Hepatocyte (in vitro differentiated cells): ENCODE data around the gene RPS3A.
"Not testable (repeated sequence)": the region's sequence is repeated elsewhere in the genome, so short reads cannot be mapped to it uniquely, and the experiment has no call there.

Source experiments
- EZH2 ChIP-seq: fragments of 200-600 bp; sonication (generic); IDR thresholded peaks from 2 replicates; pipeline ENCODE4 v1.6.1; 2016; ENCODE audit warnings: antibody characterized with exemption, mild to moderate bottlenecking, borderline replicate concordance
- EZH2phosphoT487 ChIP-seq: fragments of 200-600 bp; sonication (generic); IDR thresholded peaks from one replicate; pipeline ENCODE4 v1.6.1; 2018; ENCODE audit warnings: antibody characterized with exemption, mild to moderate bottlenecking, low read depth, moderate library complexity; ENCODE audit not compliant: unreplicated experiment, severe bottlenecking
- TF ChIP-seq, protein P1 (sequence below): fragments of 200-600 bp; sonication (generic); IDR thresholded peaks from 2 replicates; pipeline ENCODE4 v1.5.1; 2016; ENCODE audit warnings: antibody characterized with exemption, mild to moderate bottlenecking; ENCODE audit not compliant: poor library complexity

DNA sequence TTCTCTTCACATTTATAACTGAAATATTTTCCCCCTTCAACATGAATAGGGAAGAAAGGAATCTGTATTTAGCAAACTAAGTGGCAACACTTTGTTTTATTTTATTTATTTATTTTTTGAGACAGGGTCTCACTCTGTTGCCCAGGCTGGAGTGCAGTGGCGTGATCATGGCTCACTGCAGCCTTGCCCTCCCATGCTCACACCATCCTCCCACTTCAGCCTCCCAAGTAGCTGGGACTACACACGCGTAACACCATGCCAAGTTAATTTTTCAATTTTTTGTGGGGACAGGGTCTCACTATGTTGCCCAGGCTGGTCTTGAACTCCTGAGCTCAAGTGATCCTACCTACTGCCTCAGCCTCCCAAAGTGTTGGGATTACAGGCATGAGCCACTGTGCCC, 36.6 kb downstream of the RPS3A start:
- TF ChIP-seq, protein P1, sequence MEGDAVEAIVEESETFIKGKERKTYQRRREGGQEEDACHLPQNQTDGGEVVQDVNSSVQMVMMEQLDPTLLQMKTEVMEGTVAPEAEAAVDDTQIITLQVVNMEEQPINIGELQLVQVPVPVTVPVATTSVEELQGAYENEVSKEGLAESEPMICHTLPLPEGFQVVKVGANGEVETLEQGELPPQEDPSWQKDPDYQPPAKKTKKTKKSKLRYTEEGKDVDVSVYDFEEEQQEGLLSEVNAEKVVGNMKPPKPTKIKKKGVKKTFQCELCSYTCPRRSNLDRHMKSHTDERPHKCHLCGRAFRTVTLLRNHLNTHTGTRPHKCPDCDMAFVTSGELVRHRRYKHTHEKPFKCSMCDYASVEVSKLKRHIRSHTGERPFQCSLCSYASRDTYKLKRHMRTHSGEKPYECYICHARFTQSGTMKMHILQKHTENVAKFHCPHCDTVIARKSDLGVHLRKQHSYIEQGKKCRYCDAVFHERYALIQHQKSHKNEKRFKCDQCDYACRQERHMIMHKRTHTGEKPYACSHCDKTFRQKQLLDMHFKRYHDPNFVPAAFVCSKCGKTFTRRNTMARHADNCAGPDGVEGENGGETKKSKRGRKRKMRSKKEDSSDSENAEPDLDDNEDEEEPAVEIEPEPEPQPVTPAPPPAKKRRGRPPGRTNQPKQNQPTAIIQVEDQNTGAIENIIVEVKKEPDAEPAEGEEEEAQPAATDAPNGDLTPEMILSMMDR: not testable (repeated sequence)
- TF ChIP-seq EZH2, EZH2phosphoT487: not testable (repeated sequence)
